Uterus (tissue), 4 donors: ENCODE data around the gene KLK10. TPM values are rescaled to one million over a fixed set of nuclear protein-coding genes. Genes with fewer than 3 reads are reported as not detected.

Experiments
- DNase-seq, 2 donors: peaks; one replicate each; pipeline ENCODE4 v3.0.0-alpha.2; 2019 to 2020
- H3K27ac ChIP-seq, 2 donors: fragments of 200-600 bp; sonication (generic); 1 replicate in 1 of 2; 2 replicates in 1 of 2; pipeline ENCODE4 v1.5.1; 2016 to 2018
- H3K27me3 ChIP-seq, 2 donors: fragments of 200-600 bp; sonication (generic); one replicate each; pipeline ENCODE4 v1.5.1; 2018 to 2019; ENCODE audit warnings: control low read depth in 1 of 2
- H3K36me3 ChIP-seq, 2 donors: fragments of 200-600 bp; sonication (generic); one replicate each; pipeline ENCODE4 v1.5.1; 2019; ENCODE audit warnings: control low read depth in 1 of 2
- H3K4me1 ChIP-seq, 2 donors: fragments of 200-600 bp; sonication (generic); one replicate each; pipeline ENCODE4 v1.5.1; 2018 to 2019; ENCODE audit warnings: control low read depth in 1 of 2
- H3K4me3 ChIP-seq, 2 donors: fragments of 200-600 bp; sonication (generic); 1 replicate in 1 of 2; 2 replicates in 1 of 2; pipeline ENCODE4 v1.5.1; 2018 to 2019; ENCODE audit warnings: mild to moderate bottlenecking in 1 of 2
- H3K9me3 ChIP-seq, 2 donors: fragments of 200-600 bp; sonication (generic); one replicate each; pipeline ENCODE4 v1.5.1; 2019; ENCODE audit warnings: control low read depth in 1 of 2
- CTCF ChIP-seq, 4 experiments: fragments of 200-600 bp in 2 of 4; fragments of 450-650 bp in 2 of 4; sonication (generic) in 2 of 4; IDR thresholded peaks; one replicate each; pipeline ENCODE4 v1.5.1; 2016 to 2019; ENCODE audit warnings: antibody characterized with exemption in 4 of 4, mild to moderate bottlenecking in 2 of 4, moderate library complexity in 1 of 4
- POLR2A ChIP-seq, 2 donors: fragments of 450-650 bp; IDR thresholded peaks; one replicate each; pipeline ENCODE4 v1.6.1; 2016; ENCODE audit warnings: antibody characterized with exemption in 2 of 2, mild to moderate bottlenecking in 1 of 2, moderate library complexity in 1 of 2
- intact Hi-C: fragments of 100-400 bp; cut with DNase I; formaldehyde crosslinking; loops from one replicate; pipeline ENCODE4 v1.15.1; 2023; ENCODE audit warnings: low total_unique reads
- total RNA-seq, 4 donors: library from RNA; depleted of rRNA in 3 of 4; stranded (reverse); fragments of >200 nt in 3 of 4; gene quantifications; one replicate each; pipeline versions ENCODE4 v1.1.0 to v1.2.4, GENCODE V29; 2014 to 2023
- donor health status: DM: yes; HTN: yes; CAD: no.

The KLK10 gene
- total RNA-seq, 4 donors from 2014 or later = 3.8 to 4.1 TPM; not detected in 2

GRCh38 chr19:50969413-50969760 is 50.1 kb downstream of the KLK10 start, which contains the start of gene KLK6:
TSS of gene KLK6 (minus strand) at chr19:50969591. CDS start at chr19:50968104, 1,487 bp downstream.
- Histone ChIP-seq H3K27ac (no peak within 1 kb of the TSS), H3K4me1 (no peaks in the 10 kb centered on the region), H3K4me3 (no peak within 1 kb of the TSS), H3K9me3 (no peaks in the 10 kb centered on the region), H3K36me3 (no peaks in the 10 kb centered on the region), H3K27me3 (no peaks in the 10 kb centered on the region)
- no peak for DNase-seq
- intact Hi-C loops = no loop called here
- no peak for TF ChIP-seq POLR2A (IDR thresholded peaks at IDR 0.05)
- TF ChIP-seq CTCF (IDR thresholded peaks at IDR 0.05) = no peak

- Histone ChIP-seq H3K36me3 (no peaks in the 10 kb centered on the region), H3K27ac (no peak overlapping the region), H3K4me3 (no peak overlapping the region), H3K9me3 (no peaks in the 10 kb centered on the region), H3K4me1 (no peaks in the 10 kb centered on the region), H3K27me3 (no peaks in the 10 kb centered on the region)
- no peak for TF ChIP-seq CTCF (IDR thresholded peaks at IDR 0.05)
- no peak for TF ChIP-seq POLR2A (IDR thresholded peaks at IDR 0.05)
- no peak for DNase-seq
- intact Hi-C loops = no loop called here
These were observed 50.6 kb downstream of the KLK10 start for GRCh38 chr19:50968716-50969412.

GRCh38 chr19:50967929-50968715 is 51.4 kb downstream of the KLK10 start:
- no peak for TF ChIP-seq CTCF (IDR thresholded peaks at IDR 0.05)
- no peak for TF ChIP-seq POLR2A (IDR thresholded peaks at IDR 0.05)
- H3K4me1 ChIP-seq = no peaks in the 10 kb centered on the region
- no peak overlapping the region for H3K27ac ChIP-seq
- H3K27me3 ChIP-seq = no peaks in the 10 kb centered on the region
- no peaks in the 10 kb centered on the region for H3K9me3 ChIP-seq
- DNase-seq = no peak
- H3K4me3 ChIP-seq = no peak overlapping the region
- H3K36me3 ChIP-seq = no peaks in the 10 kb centered on the region
- intact Hi-C loops = no loop called here

GRCh38 chr19:50964266-50964665 is 55.2 kb downstream of the KLK10 start:
- Histone ChIP-seq H3K27me3 (no peaks in the 10 kb centered on the region), H3K4me3 (no peak overlapping the region), H3K9me3 (no peaks in the 10 kb centered on the region), H3K36me3 (no peaks in the 10 kb centered on the region), H3K27ac (no peak overlapping the region), H3K4me1 (no peaks in the 10 kb centered on the region)
- no peak for TF ChIP-seq POLR2A (IDR thresholded peaks at IDR 0.05)
- TF ChIP-seq CTCF (IDR thresholded peaks at IDR 0.05) = no peak
- no peak for DNase-seq
- intact Hi-C loops = no loop called here

- DNase-seq = no peak
- Histone ChIP-seq H3K27me3 (no peaks in the 10 kb centered on the region), H3K4me3 (no peak overlapping the region), H3K9me3 (no peaks in the 10 kb centered on the region), H3K36me3 (no peaks in the 10 kb centered on the region), H3K27ac (no peak overlapping the region), H3K4me1 (no peaks in the 10 kb centered on the region)
- TF ChIP-seq CTCF (IDR thresholded peaks at IDR 0.05) (no peak), POLR2A (IDR thresholded peaks at IDR 0.05) (no peak)
- intact Hi-C loops = no loop called here
These were observed 56.1 kb downstream of the KLK10 start for GRCh38 chr19:50963381-50963780.
